ENCODE results near the gene BASP1. TPM values are rescaled to one million over a fixed set of nuclear protein-coding genes. Genes with fewer than 3 reads are reported as not detected.
"Not testable (repeated sequence)": the region's sequence is repeated elsewhere in the genome, so short reads cannot be mapped to it uniquely, and the experiment has no call there.

BASP1 gene
- total RNA-seq, 2 experiments from 2014 or later = 0.70 to 0.93 TPM

GRCh38 chr5:17243287-17244063 lies 26.0 kb downstream of the BASP1 start:
- Histone ChIP-seq H3K36me3 (ENCODE audit: insufficient read depth, low read length) (no peaks in the 10 kb centered on the region), H3K27me3 (ENCODE audit: control insufficient read depth in 1 of 2, insufficient read depth in 2 of 2, low read length in 2 of 2) (no peaks in the 10 kb centered on the region), H3K4me3 (ENCODE audit: low read length) (no peak overlapping the region), H3K27ac (ENCODE audit: low read depth in 1 of 2, low read length in 2 of 2) (no peak overlapping the region), H3K9me3 (ENCODE audit: control insufficient read depth in 1 of 2, insufficient read depth in 1 of 2, low read length in 2 of 2) (peaks cover 0 to 4% of the 10 kb centered on the region in 2 experiments), H3K4me1 (ENCODE audit: insufficient read depth, low read length) (no peaks in the 10 kb centered on the region)
- H3K36me3 Mint-ChIP-seq (ENCODE audit: low read depth) = no peaks in the 10 kb centered on the region
- TF ChIP-seq CTCF (IDR thresholded peaks at IDR 0.05) = no peak
- no peak for DNase-seq
- H3K27me3 Mint-ChIP-seq = no peaks in the 10 kb centered on the region
- H3K27ac Mint-ChIP-seq = no peak overlapping the region
- ATAC-seq (ENCODE audit: poor library complexity) = no peak
- ChIA-PET POLR2A (no interaction called here), CTCF (no interaction called here)
- no peak overlapping the region for H3K4me3 Mint-ChIP-seq
- H3K9me3 Mint-ChIP-seq = no peaks in the 10 kb centered on the region
- intact Hi-C loops (cut with DNase I, micrococcal nuclease) = no loop called here
- H3K4me1 Mint-ChIP-seq (ENCODE audit: low read depth) = no peaks in the 10 kb centered on the region

DNA sequence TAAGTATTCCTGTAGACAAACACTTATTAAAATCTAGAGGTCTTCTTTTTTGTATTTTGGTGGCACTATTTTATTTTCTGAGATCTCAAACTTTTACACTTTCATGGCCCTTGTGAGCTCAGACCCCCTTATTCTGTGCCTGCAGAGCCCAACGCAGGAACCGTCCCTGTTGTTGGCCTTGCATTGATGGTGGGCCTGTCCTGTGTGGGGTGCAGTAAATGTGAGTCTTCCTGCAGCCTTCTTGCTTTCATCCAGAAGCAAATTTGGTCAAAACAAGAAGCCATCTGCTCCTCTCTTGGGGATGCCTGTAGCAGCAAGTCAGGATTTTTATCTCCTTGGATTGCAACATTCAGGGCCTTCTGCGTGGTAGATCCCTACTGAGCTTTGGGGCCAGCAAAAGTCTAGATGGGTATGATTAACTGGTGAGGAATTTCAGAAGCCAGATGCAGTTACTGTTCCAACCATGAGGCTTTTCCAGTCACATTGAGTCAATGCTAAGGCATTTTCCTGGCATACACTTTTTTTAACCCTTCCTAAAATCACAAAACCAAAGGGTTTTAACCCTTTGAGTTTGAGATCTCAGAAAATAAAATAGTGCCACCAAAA lies 31.7 kb downstream of the BASP1 start:
- H3K4me3 ChIP-seq (ENCODE audit: low read length) = no peak overlapping the region
- no peaks in the 10 kb centered on the region for H3K36me3 ChIP-seq (ENCODE audit: insufficient read depth, low read length)
- no peaks in the 10 kb centered on the region for H3K36me3 Mint-ChIP-seq (ENCODE audit: low read depth)
- no peaks in the 10 kb centered on the region for H3K27me3 ChIP-seq (ENCODE audit: control insufficient read depth in 1 of 2, insufficient read depth in 2 of 2, low read length in 2 of 2)
- no peak overlapping the region for H3K27ac Mint-ChIP-seq
- CTCF ChIA-PET = no interaction called here
- no peak overlapping the region for H3K4me3 Mint-ChIP-seq
- no peaks in the 10 kb centered on the region for H3K4me1 Mint-ChIP-seq (ENCODE audit: low read depth)
- no peaks in the 10 kb centered on the region for H3K4me1 ChIP-seq (ENCODE audit: insufficient read depth, low read length)
- ATAC-seq (ENCODE audit: poor library complexity) (no peak), DNase-seq (no peak)
- intact Hi-C loops (cut with DNase I, micrococcal nuclease) = no loop called here
- no peak for TF ChIP-seq CTCF (IDR thresholded peaks at IDR 0.05)
- H3K9me3 ChIP-seq (ENCODE audit: control insufficient read depth in 1 of 2, insufficient read depth in 1 of 2, low read length in 2 of 2) = peaks cover 0 to 7% of the 10 kb centered on the region in 2 experiments
- POLR2A ChIA-PET = no interaction called here
- H3K27ac ChIP-seq (ENCODE audit: low read depth in 1 of 2, low read length in 2 of 2) = no peak overlapping the region
- no peaks in the 10 kb centered on the region for H3K27me3 Mint-ChIP-seq
- no peaks in the 10 kb centered on the region for H3K9me3 Mint-ChIP-seq

GRCh38 chr5:17249841-17250240 lies 32.4 kb downstream of the BASP1 start:
- H3K36me3 Mint-ChIP-seq (ENCODE audit: low read depth); H3K27me3 Mint-ChIP-seq; CTCF ChIA-PET; H3K27ac Mint-ChIP-seq; H3K27me3 ChIP-seq (ENCODE audit: control insufficient read depth in 1 of 2, insufficient read depth in 2 of 2, low read length in 2 of 2); H3K4me1 ChIP-seq (ENCODE audit: insufficient read depth, low read length); intact Hi-C loops (cut with DNase I, micrococcal nuclease); DNase-seq; H3K27ac ChIP-seq (ENCODE audit: low read depth in 1 of 2, low read length in 2 of 2); H3K36me3 ChIP-seq (ENCODE audit: insufficient read depth, low read length); H3K4me3 Mint-ChIP-seq; H3K4me3 ChIP-seq (ENCODE audit: low read length); H3K4me1 Mint-ChIP-seq (ENCODE audit: low read depth); ATAC-seq (ENCODE audit: poor library complexity); H3K9me3 Mint-ChIP-seq; POLR2A ChIA-PET; H3K9me3 ChIP-seq (ENCODE audit: control insufficient read depth in 1 of 2, insufficient read depth in 1 of 2, low read length in 2 of 2): not testable (repeated sequence)

Measured in CD4-positive, alpha-beta T cell (primary cell).